ENCODE data around the gene ZMIZ1.

ZMIZ1 gene

DNA sequence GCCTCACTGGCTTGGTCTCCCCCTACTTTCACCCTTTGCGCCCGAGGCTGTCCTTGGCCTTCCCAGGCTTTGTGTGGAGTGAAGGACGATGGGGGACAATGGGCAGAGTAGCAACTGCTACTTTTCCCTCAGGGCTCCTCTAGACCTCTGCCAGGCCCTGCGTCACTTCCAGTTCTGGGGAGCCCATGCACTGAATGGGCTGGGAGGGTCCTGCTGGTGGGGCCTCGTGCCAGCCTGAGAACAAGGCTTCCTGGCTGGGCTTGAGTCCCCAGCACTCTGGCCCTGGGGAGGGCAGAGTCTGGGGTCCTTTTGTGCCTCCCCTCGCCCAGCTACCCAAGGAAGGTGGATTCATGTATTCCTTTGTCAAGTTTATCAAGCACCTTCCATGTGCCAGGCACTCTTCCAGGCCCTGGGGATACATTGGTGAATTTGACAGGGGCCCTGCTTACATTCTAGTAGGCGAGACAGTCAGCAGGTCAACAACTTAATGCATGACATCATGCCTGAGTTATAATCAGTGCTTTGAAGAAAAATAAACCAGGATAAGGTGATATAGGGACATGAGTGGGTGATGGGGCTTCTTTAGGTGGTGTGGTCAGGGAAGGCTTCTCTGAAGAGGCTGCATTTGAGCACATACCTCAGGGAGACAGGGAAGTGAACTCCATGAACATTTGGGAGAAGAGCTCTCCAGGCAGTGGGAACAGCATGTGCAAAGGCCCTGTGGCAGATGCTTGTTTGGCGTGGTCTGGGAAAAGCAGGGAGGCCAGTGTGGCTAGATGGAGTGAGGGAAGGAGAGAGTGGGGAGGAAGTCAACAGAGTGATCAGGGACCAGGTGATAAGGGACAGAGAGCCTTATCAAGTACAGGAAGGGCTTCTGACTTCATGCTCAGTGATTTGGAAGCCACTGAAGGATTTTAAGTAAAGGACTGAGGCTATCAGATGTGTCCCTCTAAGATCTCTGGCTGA lies 14.1 kb downstream of the ZMIZ1 start:
- DNase-seq = no peak

DNA sequence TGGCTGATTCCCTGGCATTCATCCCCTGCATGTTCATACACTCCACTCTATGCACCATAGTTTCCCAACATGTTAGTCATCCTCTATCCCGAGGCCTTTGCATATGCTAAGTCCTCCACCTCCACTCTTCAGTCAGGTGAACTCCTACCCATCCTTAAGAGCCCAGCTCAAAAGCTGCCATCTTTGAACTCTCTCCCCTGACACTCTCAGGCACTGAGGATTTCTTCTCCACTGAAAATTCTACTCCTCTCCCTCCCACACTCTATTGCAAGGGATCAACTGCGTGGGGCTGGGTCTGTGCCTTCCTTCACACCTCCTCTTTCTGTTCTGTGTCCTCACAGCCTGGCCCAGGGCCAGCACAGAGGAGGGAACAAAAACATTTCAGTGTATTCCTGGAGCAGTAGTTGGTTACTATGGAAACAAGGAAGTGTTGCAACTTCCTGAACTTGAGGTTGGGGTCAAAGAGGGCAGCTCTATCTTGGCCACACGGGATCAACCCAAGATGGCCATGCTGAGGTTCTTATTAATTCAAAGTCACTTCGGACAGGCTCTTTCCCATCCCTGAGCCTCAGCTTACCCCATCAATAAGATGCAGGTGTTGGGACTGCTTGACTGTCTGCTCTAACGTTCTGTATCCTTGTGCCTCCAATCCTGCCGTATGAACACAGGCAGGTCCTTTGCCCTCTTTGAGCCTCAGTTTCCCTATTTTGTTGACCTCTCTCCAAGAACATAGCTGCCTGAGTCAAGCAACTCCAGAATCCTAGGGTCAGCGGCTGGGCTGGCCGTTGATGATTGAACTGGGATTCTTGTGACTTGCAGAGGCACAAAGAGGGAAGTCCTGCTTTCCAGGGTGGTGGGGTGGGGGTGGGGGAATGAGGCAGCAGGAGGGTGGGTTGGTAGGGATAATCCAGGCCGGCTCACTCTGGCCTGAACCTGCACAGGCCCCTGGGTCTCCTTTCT lies 15.5 kb downstream of the ZMIZ1 start:
- no peak for DNase-seq

DNA sequence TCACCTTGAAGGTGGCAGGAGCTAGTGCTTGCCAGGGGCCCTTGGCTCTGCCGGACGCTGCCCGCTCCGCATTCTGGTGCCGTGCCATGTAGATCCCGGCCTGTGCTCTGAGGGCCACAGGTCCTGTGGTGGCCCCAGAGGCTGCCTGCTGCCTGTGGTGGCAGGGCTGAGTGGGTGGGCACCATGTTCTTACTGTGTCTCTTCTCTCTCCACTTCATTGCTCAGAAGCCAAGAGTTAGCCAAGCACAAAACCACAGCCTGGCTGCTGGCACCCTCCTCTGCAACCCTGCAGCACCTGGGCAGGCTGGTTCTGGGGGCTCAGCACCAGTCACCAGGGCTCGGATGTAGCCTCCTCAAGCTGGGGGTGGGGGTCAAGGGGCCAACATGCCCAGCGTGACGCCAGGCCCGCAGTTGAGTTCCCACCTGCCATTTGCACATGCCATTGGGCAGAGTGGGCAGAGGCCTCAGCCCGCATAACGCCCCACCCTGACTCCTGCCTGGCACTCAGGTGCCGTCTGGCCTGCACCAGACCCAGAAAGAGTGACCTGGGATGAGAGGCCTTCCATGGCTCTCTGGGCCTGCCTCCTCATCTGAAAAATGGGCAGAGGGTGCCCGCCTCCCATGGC lies 16.3 kb downstream of the ZMIZ1 start:
- DNase-seq = no peak

DNA sequence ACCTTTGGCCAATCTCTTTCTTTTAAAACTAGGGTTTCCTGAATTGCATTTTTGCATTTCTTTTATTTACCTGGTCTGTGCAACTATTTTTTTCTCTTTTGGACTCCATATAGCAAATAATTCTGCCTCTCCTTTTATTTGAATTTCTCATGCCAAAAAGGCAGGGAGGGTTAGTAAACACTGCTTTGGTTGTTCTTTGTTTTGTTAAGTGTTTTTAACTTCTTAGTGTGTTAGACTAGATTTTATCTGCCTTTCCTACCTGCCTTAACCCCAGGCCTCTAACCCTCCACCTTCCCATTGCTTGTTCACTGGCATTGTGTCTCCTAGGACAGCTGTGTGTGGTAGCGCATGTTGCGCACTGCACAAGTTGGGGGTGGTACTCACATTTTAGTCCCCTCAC lies 18.1 kb downstream of the ZMIZ1 start:
- DNase-seq = no peak

DNA sequence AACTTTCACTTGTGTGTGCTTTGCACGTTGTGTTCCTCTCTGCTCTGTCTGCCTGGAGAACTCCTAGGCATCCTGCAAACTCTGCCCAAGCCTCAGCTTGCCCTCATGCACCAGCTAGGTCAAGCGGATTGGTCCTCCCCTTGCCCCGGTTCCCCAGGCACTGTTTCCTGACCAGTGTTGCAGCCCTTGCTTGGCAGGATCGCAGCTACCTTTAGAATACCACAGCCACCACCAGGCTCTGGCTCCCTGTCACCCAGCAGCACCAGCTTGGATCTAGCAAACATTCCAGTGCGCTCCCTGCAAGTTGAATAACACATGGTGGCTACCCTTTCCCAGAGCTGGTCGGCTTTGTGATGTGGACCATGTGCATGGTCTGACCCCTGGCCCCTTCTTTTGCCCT lies 19.0 kb downstream of the ZMIZ1 start:
- DNase-seq = no peak

DNA sequence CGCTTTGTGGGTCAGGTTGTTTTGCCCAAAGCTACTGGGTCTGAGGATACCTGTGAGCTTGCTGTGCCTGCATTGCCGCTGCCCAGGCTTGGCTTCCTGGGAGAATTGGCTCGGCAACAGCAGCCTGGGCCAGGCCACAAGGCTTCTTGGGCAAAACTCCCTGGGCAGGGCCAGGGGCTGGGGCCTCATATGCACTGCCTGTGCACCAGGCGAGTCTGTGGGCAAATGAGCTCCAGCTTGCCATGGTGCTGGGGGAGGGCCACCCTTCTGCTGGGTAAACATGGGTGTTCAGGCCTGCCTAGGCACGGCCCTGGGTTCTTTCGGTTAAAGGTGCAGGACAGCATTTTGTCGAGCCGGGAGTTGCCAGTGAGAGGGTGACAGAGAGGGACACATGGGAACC lies 19.4 kb downstream of the ZMIZ1 start:
- no peak for DNase-seq

DNA sequence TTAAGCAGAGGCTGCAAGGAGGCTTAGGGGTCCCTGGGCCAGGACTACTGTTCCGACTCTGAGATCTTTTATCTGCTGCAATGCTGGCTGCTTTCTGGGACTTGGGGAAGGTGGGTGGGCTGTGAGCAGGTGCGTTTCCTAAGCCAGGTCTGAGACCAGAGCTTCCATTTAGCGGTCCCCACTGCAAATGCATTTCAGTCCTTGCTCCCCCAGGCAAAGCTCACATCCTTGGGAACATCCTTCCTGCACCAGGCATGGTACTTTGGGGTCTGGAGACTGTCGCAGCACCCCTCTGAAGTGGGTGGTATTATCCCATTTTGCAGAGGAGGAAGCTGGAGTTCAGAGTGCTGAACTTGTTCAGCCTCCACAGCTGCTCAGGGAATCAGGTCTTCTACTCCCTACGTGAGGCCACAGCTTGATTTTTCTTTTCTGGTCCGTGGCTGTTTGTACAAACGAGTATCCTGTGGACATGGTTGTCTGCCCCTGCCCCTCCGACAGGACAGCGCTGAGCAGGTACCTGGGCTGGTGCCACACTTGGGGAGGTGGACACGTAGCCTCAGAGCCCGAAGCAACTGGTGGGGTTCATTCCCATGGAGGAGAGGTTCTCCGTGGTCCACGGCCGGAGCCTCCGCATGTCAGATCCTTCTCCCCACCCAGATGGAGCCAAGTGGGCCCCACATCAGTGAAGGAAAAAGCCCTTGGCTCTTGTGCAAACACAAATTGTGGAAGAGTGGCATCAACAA lies 20.0 kb downstream of the ZMIZ1 start:
- no peak for DNase-seq

DNA sequence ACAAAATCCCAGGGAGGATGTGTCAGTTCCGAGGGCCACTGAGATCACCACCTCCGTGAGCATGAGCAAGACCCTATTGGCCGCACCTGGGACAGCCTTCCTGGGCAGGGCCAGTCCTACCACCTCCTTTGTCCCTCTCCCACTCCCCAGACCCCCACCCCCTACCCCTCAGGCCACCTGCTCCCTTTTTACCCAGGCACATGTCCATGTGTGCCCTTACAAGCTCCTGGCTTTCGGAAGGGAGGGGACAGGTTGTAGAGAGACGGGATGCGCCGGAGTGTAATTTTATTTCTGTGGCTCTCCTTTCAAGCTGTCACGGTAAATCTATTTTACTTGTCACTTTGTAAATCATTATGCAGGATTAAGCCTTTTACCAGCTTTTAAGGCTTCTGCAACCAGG lies 20.9 kb downstream of the ZMIZ1 start:
- no peak for DNase-seq

DNA sequence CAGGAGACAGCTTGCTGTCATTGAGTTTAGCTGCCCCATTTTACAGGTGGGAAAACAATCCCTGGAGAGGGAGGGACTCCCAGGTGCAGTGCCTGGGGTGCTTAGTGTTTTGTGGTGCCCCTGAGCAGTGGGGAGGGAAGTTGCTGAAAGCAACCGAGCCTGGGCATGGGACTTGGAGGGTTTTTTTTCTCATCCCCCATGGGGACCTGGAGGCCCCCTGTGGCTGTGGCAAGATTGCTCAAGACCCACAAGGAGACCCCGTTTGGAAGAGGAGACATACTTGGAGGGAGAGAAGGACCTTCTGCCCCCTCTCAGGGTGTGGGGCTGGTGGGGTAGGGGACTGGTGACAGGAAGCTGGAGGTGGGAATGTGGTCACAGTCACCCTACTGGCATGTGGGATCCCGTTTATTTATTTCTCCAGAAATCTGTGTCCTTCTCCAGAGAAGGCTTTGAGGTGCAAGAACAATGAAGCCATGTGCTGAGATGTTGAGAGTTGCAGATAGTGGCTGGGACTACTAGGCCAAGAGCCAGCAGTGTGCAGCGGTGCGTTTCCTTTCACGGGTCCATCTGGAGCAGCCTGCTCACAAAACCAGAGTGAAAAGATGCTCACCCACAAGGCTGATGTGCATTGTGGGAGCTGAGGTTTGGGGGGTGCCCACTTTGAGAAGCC lies 21.5 kb downstream of the ZMIZ1 start:
- no peak for DNase-seq

DNA sequence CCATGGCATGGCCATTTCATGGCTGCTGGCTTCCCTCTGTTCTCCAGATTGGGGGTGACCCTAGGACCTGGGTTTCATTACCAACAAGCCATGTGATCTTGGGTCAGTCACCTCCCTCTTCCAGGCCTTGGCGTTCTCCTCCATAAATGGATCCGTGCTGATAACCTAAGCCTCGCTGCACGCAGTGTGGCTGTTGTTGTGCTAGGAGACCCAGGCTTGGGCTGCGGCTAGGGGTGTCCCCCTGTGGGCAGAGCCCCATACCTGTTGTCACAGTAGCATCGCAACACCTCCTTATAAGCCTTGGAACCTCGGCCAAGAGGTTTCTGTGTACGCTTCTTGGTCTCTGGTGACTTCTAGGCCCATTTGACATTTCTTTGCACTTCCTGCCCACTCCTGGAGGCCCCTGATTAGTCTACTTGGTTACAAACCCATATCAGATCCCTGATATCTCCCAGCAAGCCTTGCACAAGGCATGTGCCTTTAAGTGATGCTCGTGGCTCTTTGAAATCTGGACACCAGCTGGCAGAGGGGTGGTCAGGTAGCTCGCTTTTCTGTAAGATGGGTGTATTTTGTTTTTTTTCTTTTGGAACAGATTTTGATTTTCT lies 23.6 kb downstream of the ZMIZ1 start:
- no peak for DNase-seq

DNA sequence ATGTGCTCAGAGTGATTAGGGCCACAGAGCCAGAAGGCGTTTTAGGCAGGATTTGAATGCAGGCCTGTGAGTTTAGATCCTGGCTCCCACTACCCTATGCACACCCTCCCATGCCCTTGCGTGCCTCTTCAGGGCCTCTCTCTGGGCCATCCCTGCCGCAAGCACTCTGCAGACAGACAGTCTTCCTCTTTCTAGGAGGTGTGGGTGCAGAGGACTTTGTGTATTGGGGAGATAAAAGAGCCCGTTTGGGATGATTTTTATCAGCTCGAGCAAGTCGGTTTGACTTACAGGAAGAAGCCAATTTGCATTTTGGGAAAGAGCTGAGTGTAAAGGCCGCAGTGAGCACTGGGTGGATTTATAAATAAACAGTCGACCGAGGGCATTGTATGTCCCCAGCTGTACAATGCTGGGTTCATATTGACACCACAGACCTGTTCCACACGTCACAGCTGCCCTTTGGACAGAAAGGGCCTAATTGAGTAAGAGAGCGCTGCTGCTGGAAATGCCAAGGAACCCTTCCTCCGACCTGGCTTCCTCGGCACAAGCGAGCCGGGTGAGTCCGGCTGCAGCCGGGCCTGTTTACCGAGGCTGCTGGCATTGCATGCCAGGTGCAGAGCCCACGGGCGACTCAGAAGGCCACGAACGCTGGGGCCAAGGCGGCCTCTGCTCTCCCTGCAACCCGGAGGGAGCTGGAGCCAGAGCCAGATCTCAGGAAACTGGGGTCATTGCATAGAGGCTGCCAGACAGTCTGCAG lies 25.1 kb downstream of the ZMIZ1 start:
- no peak for DNase-seq

DNA sequence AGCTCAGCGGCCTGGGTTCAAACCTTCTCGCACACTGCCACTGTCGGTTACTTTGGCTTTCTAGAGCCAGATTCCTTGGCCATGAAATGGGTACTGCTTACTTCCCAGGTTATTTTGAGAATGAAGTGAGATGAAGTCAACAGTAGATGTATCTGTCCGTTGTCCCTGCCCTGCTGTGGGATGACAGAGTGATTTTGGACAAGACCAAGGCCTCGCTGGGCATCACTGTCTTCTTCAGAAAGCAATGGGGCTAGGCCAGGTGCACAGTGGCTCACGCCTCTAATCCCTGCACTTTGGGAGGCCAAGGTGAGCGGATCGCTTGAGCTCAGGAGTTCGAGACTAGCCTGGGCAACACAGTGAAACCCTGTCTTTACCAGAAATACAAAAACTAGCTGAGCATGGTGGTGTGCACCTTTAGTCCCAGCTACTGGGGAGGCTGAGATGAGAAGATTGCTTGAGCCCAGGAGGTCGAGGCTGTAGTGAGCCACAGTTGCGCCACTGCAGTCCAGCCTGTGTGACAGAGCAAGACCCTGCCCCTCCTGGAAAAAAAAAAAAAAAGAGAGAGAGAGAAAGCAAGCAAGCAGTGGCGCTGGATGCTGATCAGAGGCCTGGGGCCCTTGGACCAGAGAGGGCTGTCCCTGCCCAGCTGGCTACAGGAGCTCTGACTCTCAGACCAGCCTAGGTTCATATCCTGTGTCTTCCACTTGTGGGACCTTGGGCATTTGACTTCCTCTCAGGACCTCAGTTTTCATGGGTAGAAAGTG lies 25.8 kb downstream of the ZMIZ1 start:
- no peak for DNase-seq

DNA sequence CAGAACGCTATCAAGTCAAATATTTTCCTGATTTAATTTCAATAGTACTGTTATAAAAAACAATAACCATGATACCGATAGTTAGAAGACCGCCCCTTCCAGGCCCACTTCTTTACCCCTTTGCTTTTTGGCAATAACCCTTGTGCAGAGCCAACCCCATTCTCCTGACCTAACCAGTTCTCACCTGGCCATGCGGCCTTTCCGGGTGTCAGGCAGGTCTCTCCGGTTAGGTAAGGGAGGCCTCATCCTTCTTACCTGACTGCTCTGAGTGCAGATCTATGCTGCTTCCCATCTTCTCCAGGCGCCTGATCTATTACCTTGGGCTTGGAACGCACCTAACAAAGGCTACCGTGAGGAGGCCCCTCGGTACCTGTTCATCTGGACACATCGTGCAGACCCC lies 26.6 kb downstream of the ZMIZ1 start:
- DNase-seq = no peak

DNA sequence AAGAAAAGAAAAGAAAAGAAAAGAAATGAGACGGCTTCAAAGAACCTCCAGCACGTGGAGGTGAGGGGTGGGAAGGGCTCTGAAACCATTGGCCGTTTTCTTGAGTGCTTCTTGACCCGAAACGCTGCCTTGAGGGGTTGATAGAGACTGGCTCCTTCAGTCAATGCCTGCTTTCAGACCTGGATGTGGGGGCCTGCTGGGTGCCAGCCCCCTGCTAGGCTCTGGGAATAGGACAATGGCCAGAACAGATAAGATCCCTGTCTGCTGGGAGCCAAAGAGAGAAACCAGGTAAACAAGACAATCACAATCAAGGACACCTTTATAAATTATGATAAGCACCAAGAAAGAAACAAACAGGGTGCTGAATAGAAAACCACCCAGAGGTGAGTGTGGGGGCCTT lies 27.7 kb downstream of the ZMIZ1 start:
- DNase-seq = no peak

DNA sequence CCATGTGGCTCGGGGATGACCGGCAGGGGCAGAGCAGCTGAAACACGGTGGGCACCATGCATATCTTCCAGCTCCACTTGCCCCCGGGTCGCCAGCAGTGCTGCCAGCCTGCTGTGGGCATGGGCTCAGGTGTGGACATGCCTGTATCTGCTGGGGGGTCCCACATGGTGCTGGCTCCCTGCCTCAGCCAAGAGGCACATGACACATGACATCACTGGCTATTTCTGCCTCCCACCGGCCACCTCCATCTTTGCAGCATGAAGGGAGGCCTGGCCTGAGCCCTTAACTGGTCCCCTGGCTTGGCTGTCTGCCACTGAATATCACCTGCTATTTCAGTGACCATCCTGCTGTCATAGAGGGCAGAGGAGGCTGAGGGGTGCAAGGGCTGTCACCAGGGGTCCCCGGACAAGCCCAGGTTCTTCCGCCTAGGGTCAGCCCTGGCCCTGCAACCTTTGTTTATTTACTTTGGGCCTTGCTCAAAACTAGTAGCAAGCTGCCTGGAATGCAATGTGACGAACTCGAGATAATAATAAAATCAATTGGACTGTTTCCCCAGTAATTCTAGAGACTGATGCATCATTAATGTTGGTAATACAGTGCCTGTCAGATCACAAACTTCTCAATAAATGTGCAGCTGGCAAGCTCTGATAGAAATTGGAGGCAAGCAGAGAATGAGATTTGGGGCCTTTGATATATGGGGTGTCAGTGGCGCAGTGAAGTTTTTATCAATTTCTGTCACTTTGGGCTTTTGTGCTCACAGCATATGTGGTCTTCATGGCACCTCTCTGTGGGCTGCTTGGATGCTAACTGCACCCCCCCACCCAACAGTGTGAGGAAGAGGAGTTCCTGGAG lies 28.5 kb downstream of the ZMIZ1 start:
- DNase-seq = no peak

DNA sequence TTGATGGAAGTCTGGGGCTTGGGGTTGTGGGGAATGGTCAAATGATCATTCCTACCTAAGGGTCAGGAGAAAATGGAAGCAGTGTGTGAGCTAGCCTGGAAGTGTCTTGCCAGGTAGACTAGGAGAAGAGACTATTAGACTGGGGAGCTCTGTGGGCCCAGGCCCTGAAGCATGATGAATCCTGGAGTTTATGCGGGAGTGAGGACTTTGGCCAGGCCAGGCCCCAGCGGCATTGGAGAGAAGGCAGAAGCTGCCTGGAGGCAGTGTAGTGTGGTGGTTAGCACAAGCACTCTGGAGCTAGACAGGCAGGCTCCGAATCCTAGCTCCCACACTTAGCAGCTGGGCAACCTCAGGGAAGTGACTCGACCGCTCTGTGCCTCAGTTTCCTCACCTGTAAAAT lies 29.3 kb downstream of the ZMIZ1 start:
- DNase-seq = no peak

DNA sequence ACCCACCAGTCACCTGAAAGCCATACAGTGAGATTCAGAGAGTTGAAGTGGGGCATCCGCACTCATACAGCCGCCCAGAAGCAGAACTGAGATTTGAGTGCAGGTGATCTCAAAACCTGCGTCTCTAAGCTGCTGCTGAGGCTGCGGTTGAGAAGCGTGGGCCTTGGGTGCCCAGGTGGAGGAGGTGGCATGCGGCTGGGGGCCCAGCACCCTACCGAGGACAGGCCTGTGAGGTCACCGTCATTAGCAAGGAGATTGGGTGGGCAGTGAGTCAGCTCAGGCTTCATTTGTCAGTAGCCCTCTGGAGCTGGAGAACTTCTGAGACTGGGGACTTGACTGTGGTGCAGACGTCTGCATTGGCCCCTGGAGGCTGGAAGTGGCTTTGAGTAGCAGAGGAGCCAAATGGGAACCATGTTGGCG lies 29.8 kb downstream of the ZMIZ1 start:
- no peak for DNase-seq

DNA sequence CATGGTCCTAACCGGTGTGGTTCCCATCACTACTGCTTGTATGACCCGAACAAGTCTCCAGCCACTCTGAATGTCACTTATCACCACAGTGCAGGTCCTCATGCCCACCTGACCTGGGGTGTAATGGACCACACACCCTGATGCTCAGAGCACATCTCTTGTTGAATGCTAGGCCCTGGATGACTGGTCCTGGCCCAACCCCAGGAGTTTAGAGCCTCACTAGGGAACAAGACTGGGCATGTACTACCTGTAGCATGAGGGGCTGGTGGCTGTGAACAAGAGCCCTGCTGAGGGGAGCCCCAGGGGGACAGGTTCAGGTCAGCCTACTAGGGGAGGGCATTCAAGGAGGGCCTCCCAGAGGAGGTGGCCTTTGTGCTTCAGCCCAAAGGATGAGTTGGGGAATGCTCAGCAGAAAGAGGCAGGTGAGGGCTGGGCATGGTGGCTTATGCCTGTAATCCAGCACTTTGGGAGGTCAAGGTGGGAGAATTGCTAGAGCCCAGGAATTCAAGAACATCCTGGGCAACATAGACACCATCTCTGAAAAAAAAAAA lies 31.2 kb downstream of the ZMIZ1 start:
- DNase-seq = no peak

DNA sequence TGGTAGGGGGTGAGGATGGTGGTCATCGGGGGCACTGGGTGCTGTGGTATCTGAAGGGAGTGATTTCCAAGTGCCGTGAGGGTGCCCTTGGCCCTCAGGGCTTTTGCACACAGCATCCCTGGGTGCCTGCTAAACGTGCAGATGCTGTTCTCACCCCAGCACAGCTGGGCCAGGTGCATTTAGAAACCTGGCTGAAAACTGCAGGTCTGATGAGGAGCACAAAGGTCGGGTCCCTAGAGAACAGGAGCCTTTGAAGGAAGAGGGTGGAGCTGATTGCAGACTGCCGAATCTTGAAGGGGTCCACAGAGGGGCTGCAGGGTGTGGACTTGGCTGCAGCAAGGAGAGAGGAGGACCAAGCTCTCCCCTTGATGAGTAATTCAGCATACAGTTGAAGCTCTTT lies 32.0 kb downstream of the ZMIZ1 start:
- DNase-seq = no peak

Data from NCI-H2227 treated with DMSO at 0.1 percent for 48 hours (cell line).